Activated CD8-positive, alpha-beta memory T cell treated with anti-CD3 and anti-CD28 coated beads, Interleukin-2, amount 50 U/mL, for 4 hours (primary cell): ENCODE measurements around the gene TRIM24.

Experiments used
- DNase-seq: peaks from one replicate; pipeline ENCODE4 v3.0.0-alpha.2; 2020

TRIM24 gene

DNA sequence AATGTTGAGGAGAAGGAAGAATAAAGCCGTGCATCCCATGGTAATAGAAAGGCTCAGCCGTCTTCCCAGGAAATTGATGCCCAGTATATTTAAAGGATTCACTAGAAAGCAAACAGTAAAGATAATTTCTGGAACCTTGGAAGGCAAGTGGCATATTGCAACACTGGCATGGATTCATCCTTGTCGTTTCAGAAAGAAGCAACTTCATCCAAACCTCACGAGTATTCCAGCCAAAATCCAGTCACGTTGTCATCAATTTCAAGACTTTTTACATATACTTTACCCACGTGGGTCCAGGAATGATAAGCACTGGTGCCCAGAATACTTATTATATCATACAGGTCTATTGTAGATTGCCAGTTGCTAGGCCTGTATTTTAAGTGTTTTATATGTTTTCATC, 167.3 kb downstream of the TRIM24 start:
- no peak for DNase-seq

DNA sequence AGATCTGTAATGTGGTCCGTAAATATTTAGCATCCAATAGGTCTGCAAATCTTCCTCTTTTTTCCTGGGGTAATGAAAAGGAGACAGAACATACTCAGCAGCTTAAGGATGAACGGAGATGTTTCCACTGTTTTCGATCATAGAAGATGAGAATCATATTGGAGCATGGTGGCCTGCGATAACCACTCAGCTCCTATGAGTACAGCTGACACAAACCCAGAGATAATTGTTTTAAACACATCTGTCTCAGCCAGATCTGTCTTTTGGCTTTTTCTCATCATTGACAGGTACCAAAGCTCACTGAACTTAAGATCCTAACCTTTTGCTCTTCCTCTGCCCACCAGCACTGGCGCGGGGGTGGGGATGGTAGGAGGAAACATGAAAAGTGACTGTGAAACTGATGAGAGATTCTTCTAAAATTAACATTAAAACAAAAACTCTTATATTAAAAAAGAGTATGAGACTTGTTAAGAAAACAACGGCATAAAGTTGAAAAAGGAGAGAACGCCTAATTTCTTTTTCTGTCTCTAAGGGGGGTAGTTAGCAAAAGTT, 170.1 kb downstream of the TRIM24 start:
- peak; percentile 25 for DNase-seq

DNA sequence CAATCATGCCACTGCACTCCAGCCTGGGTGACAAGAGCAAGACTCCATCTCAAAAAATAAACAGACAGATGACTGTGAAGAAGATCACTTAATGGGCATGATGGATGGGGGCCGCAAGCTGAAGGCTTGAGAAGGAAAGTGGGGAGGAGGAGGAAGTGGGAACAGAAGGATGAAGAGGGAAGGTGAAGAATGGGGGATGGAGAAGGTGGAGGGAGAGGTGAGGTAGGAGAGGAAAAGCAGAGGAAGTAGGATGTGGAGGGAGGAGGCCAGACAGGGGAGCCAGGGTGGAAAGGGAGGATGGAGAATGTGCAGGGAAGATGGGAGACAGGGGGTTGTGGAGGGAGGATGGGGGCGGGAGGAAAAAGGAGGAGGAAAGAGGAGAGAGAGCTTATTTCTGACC, 172.3 kb downstream of the TRIM24 start:
- DNase-seq: no peak

- no peak for DNase-seq
Observed at GRCh38 chr7:138632826-138633602, 173.0 kb downstream of the TRIM24 start.
